Measurements from ENCODE around the gene PPP6R3.

PPP6R3 gene

DNA sequence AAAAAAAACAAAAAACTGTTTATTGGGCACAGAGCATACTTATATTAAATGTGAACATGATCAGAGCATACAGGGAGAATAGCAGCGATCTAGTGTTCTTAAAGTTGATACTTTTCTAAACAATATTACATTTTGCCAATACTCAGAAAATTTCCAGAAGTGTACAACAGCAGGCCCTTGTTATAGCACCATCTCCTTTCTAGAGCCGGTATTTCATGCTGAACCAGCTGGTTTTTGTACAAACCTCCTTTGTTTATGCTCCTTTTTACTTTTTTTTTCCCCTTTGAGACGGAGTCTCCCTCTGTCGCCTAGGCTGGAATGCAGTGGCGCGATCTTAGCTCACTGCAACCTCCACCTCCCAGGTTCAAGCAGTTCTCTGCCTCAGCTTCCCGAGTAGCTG is 90.7 kb downstream of the PPP6R3 start:
- DNase-seq (ENCODE audit: extremely low read depth in 1 of 2, low read depth in 1 of 2) = no peak

DNA sequence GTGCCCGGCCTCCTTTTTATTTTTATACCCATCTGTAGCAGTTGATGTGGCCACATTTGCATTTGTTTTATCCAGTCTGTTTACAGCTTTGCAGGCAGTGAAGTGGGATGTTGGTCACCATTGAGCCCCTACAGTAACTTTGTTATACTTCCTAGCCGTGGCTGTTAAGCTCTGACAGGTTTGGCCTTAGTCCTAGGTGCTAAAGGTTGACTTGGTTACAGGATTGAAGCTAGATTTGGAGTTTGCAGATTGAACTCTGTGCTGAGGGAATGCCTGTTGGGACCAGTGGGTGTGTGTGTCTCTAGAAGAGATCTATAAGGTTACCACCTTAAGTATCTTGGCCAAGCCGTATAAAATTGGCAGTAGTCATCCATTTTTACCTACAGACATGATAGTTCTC is 91.2 kb downstream of the PPP6R3 start:
- DNase-seq (ENCODE audit: extremely low read depth in 1 of 2, low read depth in 1 of 2) = no peak

DNA sequence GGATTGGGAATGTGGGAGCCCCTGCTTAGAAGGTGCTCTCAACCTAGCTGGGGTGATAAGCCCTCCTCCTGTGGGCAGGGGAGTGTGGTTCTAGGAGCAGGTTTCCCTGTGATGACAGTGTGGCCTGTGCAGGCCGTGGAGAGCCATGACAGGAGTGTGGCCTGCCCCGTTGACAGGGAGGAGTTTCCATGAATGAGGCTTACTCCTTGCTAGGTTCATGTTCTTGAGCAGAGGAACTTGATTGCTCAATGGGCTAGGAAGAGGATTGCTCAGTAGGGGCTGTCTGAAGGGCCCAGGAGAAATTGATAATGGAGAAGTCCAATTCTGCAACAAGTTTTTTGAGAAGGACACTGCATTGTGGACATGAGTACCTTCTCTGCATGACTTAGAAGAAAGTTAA is 92.0 kb downstream of the PPP6R3 start:
- DNase-seq (ENCODE audit: extremely low read depth in 1 of 2, low read depth in 1 of 2) = no peak

DNA sequence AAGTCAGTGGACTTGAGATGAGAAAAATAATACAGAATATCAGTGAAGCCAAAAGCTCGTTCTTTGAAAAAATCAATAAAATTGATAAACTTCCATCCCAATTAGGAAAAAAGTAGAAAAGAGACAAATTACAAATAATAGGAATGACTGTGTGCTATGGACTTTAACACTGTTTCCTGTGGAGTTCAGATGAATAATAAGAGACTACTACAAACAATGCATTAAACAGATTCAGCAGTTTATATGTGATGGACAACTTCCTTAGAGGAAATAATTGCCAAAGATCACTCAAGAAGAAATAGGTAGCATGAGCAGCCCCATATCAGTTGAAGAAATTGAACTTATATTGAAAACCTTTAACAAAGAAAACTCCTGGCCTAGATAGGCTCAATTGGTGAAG is 99.7 kb downstream of the PPP6R3 start:
- no peak for DNase-seq (ENCODE audit: extremely low read depth in 1 of 2, low read depth in 1 of 2)

DNA sequence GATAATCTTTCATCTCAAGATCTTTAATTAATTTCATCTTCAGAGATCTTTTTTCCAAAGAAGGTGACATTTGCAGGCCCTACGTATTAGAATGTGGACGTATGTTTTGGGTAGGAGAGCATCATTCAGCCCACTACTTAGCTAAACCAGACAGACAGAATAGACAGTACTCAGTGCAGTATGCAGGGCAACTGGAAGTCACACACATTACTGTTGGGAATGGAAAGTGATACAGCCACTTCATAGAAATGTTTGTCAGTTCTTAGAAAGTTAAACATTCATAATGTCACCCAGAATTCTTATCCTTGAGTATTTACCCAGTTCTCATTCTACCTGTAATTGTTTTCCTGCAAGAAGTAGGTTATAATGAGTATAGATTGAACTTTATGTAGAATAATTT is 102.9 kb downstream of the PPP6R3 start:
- no peak for DNase-seq (ENCODE audit: extremely low read depth in 1 of 2, low read depth in 1 of 2)

DNA sequence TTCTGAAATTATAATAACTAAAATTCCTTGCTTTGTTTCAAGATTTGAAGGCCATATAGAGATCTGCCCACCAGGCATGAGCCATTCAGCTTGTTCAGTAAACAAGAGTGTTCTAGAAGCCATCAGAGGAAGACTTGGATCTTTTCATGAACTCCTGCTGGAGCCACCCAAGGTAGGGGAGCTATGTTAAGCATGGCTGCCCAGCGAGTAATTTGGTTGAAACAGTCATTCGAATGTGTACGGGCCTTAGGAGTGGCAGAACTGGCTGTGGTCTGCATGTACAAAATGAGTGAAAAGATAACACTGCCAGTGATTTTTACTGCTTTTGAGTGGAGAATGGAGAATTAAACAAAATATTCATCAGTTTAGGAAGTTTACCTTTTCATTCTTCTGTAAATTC is 103.7 kb downstream of the PPP6R3 start:
- no peak for DNase-seq (ENCODE audit: extremely low read depth in 1 of 2, low read depth in 1 of 2)

DNA sequence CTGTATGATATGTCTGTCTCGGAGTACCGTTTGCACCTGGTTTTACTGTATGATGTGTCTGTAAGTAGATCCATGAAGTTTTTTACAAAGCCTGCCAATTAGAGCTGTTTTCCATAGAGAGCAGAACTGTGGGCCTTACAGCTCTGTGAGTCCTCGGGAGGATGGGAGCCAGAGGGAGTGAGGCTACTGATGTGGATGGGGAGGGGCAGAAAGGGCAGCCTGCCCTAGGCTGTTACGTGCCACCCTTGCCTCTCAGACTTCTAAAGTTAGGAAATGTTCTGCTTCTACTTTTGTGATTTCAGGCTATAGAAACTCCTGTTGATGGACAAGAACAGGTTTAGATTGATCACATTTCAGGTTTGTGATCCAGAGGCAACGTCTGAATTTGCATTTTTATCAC is 105.2 kb downstream of the PPP6R3 start:
- no peak for DNase-seq (ENCODE audit: extremely low read depth in 1 of 2, low read depth in 1 of 2)

DNA sequence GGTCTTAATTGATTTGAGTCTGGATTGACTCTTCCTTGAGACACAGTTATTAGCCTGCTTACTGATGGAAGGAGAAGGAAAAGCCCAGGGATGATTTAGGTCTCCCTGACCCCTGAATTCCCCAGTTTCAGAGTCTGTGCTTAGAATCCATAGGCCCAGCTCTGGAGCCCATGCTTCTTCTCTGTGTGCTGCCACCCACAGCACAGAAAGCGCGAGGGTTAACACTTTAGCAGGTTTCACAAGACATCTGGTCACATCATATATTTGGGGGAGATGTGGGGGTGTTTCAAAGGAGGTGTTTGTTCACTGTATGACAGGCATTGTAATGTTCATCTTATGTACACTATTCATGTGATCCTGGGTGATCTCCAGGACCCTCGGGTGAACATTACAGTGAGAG is 107.0 kb downstream of the PPP6R3 start:
- no peak for DNase-seq (ENCODE audit: extremely low read depth in 1 of 2, low read depth in 1 of 2)

DNA sequence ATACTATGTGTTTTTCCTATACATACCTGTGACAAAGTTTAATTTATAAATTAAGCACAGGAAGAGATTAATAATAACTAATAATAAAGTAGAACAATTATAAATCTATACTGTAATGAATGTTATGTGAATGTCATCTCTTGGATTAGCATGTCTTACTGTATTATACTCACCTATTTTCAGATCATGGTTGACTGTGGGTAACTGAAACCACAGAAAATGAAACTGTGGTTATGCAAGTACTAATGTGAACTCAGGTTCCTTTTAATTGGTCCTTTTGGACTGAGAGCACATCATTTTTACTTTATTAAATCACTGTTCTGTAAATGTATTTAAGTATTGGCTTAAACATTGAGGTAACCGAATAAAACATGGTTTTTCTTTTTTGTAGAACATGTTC is 108.8 kb downstream of the PPP6R3 start:
- no peak for DNase-seq (ENCODE audit: extremely low read depth in 1 of 2, low read depth in 1 of 2)

DNA sequence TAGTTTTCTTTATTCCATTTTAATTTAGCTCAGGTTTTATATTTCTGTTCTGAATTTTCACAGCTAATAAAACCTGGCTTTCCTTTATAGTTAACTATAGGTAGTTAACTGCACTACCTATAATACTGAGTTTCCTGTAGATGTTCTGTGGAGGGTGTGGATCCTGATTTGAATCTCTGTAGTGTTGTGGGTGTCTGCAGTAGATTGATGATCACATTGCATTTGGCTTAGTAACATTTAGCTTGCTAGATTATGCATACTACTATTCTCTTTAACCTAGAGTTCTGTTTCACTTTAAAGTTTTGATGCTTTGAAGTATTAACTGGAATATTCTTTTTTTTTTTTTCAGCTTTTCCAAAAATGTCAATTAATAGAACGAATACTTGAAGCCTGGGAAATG is 110.1 kb downstream of the PPP6R3 start:
- no peak for DNase-seq (ENCODE audit: extremely low read depth in 1 of 2, low read depth in 1 of 2)

DNA sequence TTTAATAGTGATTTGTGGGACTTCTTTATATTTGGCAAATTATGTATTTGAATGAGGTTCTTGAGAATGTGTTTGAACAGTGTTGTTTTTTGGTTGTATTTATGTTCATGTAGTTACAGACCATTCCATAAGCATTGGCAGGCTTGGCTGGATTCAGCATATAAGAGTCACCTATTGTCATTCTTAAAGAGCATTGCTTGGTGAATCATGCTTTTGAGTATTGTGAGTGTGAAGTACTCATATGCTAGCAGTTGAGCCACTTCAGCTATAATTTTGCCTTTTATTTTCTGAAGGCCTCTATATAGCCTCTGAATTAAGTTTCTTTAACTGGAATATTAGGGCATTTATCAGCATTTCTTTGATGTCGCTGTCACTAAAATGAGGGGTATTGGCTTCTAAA is 113.8 kb downstream of the PPP6R3 start:
- DNase-seq (ENCODE audit: extremely low read depth in 1 of 2, low read depth in 1 of 2) = no peak

DNA sequence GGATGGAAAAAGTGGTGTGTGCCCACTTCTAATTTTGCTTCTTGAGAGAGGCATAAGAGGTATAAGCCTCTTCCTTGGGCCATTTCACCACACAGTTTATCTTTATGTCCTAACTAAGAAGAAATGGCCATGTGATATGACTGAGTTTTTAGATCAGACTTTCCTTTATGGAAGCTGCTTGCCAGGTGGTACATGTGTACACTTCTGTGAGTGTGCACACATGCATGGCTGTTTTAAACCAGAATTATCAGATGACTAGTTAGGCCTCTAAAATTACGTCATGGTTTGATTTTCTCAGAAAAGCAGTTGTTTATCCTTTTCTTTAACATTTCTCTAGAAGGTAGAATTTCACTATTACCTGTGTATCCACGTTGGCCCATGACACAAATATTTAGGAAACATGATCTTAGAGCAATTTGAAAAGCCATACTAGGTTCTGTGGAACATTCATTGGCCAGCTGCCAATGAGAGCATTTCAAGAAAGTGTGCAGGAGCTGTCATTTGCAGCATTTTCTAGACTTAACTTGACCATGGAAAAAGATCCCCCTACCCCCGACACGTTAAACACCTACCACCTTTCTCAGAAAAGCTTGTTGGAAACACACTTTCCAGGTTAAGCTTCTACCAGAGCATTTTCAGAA is 114.6 kb downstream of the PPP6R3 start:
- no peak for DNase-seq (ENCODE audit: extremely low read depth in 1 of 2, low read depth in 1 of 2)

DNA sequence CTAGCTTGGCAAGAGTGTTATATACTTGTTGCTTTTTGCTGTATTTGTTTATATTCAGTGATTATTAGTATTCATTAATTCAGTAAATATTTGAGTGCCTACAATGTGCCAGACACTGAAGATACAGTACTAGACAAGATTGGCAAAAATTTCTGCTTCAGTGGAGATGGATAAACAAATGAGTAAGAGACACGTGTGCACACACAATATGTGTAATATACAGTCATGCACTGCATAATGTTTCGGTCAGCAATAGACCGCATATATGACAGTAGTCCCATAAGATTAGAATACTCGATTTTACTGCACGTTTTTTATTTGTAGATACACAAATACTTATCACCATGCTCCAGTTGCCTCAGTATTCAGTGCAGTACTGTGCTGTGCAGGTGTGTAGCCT is 118.9 kb downstream of the PPP6R3 start:
- DNase-seq (ENCODE audit: extremely low read depth in 1 of 2, low read depth in 1 of 2) = no peak

DNA sequence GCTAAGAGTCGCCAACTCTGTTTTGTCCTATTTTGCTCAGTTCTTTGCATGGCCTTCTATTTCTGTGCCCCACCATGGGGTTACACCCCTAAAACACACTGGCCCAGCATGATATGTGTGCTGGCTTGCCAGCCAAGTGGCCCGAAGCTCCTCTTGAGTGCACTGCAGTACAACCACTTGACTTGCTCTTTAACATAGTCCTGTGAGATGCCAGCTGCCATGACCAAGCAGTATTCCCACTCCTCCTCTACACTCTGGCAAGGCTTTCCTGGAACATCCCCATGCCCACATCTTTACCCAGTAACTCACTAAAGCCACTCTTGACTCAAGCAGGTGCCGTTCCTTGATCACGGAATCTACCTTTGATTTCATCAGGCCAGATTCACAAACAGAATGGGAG is 120.9 kb downstream of the PPP6R3 start:
- DNase-seq (ENCODE audit: extremely low read depth in 1 of 2, low read depth in 1 of 2) = no peak

DNA sequence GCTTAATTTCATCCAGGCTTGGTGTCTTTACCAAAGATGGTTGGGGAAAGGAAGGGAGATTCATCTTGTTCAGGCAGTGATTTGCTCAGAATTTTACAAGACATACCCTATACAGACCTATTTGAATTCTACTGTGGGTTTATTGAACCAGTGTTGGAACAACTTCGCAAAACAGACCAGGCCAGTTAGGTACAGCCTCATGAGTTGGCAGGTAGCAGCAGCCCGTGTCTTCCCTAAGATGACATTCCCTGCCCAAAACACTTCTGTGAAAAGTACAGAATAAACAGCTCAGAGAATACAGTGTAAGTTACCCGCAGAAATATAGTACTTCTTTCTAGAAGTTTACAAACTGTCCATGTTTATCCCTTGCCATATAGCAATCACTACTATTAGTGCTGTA is 121.3 kb downstream of the PPP6R3 start:
- DNase-seq (ENCODE audit: extremely low read depth in 1 of 2, low read depth in 1 of 2) = no peak

DNA sequence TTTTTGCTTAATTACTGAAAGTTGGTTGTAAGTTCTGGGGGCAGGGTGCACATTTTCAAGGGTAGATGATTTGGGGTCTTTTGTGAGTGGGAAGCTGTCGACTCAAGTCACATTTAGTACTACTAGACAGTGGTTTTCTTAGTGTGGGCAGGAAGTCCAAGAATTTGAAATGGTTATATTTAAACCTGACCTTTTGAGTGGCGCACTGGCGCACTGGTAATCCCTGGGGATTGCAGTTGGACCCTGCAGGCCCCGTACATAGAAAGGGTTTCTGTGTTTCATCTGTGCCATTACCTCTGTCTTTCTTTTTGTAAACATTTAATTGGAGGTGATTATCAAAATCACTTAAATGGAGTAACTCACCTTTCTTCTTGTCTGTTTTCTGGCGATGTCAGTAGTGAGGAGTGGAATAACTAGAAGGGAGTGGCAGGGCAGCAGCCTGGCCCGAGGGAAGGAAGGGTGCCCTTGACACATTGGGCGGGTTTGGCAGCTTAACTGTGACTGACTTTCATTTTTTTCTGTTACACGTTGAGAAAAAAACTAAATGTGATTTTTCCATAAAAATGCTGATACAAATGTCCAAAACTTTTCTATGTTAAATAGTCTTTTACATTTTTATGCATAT is 122.0 kb downstream of the PPP6R3 start:
- DNase-seq (ENCODE audit: extremely low read depth in 1 of 2, low read depth in 1 of 2) = no peak

DNA sequence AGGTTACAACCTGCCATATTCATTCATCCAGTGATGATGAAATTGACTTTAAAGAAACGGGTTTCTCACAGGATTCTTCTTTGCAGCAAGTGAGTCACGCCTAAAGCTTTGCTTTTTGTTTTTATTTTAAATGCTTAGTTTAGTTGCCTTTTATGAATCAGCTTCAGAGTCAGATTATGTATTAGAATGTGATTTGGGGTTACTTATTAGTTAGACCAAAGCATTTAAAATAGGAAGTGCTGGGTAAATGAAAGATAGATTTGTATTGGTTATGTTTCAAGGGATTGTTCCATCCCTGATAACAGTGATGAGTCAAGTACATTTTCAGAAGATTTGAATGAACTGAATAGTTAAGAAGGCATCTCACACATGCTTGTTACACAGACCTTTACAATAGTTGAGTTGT is 122.5 kb downstream of the PPP6R3 start:
- DNase-seq (ENCODE audit: extremely low read depth in 1 of 2, low read depth in 1 of 2) = no peak

DNA sequence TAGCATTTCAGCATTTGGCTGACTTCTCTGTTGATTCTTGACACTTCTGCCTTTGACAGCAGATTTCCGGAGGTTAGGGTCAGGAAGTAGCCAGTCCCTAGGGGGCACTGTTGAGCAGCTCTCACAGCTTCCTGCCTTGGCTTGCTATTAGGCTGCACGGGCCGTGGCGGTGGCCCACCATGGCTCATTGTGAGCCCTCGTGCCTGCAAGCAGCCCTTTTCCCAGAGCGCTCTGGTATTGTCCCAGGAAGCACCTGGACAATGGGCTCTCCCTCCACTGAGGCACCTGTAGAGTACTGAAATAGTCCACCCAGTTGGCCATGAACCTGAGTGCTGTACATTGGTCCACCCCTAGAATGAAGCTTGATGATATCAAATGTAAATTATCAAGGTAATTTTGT is 123.5 kb downstream of the PPP6R3 start:
- DNase-seq (ENCODE audit: extremely low read depth in 1 of 2, low read depth in 1 of 2) = peak; percentile 35 to 39

DNA sequence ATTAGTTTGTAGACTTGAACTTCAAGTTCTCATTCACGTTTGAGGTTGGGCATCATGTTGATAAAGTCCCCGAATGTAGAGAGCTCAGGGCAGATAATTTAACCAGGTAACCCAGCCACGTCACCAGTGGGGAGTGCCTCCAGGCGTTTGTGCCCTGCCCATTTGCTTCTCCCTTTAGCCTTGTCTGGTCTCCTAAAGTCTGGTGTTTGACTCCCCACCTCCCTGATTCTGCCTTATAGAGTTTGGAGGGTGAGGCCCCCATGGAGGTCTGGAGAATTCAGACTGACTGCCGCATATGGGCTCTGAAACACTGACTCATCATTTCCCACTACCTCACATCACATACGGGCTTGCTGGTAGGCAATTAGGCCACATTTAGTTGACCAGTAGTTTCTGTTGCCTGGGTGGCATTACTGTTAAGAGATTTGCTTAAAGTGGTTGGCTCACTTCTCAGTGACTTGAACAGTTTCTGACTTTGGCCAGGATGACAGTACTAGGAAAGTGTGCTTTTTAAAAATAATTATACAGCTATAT is 124.5 kb downstream of the PPP6R3 start:
- peak in 1 of 2 donors; percentile 6 for DNase-seq (ENCODE audit: extremely low read depth in 1 of 2, low read depth in 1 of 2)

DNA sequence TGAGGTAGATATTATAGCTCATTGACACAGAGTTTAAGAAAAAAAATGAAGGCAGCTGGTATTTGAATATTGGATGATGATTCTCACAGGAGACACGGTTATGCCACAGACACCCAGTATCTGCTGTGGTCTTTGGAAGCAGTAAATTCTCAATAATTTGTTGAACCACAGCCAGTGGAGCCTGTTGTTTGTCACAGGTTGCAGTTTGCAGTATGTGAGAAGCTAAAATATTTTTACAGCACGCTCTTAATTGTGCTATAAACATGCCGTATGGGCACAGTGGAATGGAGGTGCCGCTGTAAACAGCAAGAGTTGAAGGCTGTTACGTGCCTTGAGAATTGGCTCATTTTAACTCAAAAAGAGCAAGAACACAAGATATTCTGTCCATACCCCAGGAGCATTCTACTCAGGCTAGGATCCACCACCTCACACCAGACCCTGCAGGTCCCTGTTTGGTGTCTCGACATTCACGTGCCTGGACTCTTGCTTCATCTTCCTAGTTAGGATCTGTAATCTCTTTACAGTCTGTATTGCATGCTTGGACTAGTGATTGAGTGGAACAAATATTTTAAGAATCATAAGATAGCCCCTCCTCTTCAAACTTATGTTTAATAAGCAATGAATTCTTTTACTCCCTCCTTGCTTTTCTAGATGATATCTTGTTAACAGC is 129.1 kb downstream of the PPP6R3 start:
- no peak for DNase-seq (ENCODE audit: extremely low read depth in 1 of 2, low read depth in 1 of 2)

DNA sequence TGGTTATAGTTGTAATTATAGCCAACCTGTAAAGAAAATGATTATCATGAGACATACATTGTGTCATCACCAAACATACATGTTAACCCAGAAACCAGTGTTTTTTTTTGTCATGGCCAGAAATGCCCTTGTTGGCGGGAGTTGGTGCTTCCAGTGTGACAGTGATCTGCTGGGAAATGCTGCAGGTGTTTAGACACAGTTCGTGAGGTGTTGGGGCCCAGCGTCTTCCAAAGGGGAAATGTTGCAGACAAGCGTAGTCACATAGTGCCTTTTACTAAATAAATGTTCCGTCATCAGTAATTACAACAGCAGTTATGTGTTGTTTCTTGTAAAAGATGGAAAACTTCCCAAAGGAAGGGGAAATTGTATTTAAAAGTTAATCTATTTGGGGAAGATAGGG is 131.2 kb downstream of the PPP6R3 start:
- DNase-seq (ENCODE audit: extremely low read depth in 1 of 2, low read depth in 1 of 2) = no peak

DNA sequence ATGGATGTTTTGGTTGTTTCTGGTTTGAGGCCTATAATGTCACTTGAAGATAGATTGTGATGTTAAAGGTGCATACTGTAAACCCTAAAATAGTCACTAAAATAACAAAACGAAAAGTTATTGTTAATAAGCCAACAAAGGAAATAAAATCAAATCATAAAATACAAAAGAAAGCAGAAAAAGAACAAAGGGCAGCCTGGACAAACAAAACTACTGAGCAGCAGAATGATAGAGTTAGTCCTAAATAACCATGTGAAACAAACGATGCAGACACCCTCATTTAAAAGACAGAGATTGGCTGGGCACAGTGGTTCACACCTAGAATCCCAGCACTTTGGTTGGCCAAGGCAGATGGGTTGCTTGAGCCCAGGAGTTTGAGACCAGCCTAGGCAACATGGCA is 132.9 kb downstream of the PPP6R3 start:
- DNase-seq (ENCODE audit: extremely low read depth in 1 of 2, low read depth in 1 of 2) = no peak

Data from stimulated activated CD8-positive, alpha-beta memory T cell treated with anti-CD3 and anti-CD28 coated beads, Interleukin-7, amount 100 ng/mL, for 48 hours (primary cell).